ENCODE data around the gene GMPR.

GMPR gene

DNA sequence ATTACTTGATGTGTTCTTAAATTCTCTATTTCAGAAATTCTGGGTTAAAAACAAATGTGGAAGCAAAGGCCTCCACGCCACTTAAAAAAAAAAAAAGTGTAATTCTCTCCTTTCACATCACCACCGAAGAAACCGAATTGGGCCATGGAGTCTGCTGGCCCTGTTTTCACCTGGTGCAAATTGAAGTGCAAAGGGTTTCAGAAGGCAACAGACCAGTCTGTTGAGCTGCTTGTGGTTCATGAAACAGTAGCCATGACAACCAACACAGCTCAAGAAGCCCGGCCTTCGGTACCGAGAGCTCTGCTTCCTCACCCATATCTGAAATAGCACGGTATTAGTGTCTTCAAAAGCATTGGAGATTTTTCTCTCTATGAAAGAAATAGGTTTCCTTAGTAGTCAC lies 63.1 kb downstream of the GMPR start:
- DNase-seq (ENCODE audit: low spot score) = peak; percentile 10

DNA sequence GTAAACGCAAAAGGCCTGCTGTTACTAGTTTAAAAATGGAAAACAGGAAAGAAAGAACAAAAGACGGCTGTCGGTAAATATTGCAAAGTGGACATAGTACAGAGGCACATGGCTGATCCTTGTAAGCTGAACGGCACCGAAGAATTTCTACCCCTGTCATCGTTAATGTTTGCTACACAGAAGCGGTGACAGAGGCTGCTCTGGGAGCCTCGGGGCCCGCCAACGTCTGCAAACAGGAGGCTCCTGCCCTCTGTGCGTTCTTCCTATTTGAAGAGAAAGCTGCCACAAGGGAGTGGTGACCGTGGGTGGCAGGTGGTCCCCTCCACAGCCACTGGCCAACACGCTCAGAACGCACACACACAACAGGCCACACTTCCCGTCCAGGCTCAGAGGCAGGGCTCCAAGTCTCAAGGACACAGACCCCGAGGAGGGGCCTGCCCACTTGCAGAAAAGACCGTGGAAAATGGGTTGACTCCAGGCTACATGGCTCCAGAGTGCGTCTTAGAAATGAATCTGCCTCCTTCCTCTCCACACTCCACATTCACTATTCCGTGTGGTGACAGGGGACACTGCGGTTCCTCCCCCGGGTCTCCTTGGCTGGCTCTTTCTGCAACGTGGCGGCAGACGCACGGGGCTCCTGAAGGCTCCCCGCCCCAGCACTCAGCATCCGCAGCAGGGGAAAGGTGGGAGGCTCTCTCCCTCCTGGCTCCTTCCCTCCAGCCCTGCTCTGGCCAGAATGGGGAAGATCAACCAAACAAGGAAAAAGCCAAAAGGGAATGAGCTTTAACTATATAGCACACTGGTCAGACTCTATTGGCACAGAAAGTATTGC lies 64.5 kb downstream of the GMPR start:
- no peak for DNase-seq (ENCODE audit: low spot score)

DNA sequence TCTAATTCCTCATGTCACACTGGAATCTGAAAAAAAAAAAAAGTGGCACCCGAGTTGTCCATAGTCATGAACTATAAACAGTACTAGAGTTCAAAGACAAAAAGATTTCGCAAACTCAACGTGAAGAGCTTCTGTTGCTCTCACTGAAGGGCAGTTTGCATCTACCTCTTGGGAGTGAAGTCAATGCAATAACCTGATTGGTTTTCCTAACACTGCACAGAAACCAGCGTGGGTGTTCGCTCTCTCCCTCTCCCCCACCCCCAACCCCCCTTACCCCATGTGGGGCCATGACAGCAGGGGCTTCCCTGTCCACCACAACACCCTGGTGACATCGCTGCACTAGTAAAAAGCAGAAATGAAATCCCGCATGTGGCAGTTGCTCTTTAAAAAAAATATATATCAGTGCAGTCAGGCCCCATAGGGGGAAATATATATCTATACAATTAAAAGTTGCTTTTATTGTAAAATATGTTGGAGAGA lies 66.9 kb downstream of the GMPR start:
- DNase-seq (ENCODE audit: low spot score) = no peak

DNA sequence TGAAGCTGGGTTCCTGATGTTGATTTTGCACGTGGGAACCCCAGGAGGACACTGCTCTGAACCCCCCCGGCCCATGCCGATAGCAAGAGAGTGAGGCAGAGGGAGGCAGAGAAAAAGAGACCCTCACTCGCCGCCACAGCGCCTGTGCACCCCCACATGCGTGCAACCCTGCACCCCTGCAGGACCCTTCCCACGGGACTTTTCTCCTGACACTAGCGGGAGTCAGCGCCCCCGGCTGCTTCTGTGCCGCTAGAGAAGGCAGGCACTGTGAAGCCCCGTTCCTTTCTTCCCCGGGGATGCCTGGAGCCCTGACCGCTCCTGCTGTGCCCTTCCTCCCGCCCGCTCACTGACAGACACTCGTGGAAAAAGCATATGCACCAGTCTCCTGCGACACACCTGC lies 67.4 kb downstream of the GMPR start:
- no peak for DNase-seq (ENCODE audit: low spot score)

DNA sequence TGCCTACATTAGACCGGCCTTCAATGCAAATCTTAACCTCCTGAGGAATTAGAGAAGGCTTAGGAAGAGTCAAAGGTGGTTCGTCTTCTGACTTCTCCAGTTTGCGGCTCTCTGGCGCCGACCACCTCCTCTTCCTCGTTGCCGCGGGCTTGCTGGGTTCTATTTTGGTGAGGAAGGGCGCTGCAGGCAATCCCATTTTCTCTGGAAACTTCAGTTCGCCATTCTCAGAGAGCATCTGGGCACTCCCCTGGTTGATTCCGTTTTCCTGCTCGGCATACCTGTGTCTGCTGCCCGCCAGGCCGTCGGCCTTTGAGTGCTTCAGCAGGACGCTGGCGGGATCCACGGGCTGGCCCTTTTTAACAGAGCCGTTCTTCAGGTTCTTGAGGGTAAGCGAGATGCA lies 67.9 kb downstream of the GMPR start:
- DNase-seq (ENCODE audit: low spot score) = no peak

DNA sequence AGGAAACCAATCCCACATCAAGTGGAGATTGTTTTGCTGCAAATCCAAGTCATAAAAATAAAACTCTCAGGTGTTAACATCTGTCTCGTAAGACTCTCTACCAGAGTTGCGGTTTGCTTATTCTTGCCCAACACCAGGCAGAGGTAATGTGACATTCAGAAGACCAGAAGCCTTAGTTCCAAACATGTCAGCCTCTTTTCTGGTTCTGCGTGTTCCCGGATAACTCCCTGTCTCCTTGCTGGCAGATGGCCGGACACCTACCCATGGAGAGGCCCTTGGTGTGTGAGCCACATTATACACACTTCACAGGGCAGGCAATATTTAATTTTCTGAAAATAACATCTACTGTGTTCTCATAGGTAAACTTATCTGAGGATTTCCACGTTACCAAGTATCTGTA lies 73.4 kb downstream of the GMPR start:
- DNase-seq (ENCODE audit: low spot score) = peak; percentile 63

DNA sequence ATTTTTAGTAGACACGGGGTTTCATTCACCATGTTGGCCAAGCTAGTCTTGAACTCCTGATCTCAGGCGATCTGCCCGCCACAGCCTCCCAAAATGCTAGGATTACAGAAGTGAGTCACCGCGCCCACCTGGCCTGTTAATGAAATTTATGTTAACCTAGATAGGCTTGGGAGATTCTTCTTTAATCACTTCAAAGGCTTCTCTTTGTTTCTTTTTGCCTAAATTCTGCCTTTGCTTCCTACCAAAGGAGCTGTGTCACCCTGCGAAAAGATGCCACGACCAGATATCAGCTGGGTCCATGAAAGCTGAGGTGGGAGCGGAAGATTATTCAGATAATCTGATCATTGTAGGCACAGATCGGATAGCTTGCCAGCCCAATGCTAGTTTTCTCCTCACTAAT lies 75.3 kb downstream of the GMPR start:
- DNase-seq (ENCODE audit: low spot score) = no peak

DNA sequence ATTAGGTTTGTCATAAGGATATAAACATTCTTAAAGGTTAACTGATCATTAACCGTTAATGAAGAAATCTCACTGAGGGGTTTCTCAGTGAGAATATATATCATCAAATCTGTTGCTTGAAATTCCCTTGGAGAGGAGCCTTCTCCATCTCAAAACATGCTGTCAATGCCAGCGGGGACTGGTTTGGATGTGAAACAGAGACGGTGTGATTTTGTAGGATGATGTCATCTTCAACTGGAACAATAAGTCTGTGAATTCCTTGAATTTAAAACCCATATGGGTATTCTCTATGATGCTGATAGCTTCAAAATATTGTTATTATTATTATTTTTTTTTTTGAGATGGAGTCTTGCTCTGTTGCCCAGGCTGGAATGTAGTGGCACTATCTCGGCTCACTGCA lies 75.9 kb downstream of the GMPR start:
- DNase-seq (ENCODE audit: low spot score) = no peak

DNA sequence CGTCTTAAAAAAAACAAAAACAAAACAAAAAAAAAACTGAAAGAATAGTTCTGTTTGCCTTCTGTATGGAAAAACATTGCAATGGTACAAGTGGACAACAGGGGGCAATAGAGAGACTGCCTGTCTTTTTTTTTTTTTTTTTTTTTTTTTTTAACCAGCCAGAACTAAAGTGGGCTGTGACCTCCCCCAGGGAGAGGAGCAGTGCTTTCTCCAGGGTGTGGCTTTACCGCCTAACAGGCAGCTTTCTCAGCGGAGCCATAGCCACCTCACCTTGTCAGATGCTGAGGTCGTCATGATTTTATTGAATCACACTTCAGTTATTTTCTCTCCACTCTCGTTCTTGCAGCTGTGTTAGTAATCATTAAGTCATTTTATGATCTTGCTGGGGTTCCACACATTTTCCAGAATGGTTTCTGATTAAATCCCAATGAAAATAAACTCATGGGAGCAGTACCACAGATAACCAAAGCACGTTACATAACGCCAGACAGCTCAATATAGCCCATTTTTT lies 78.4 kb downstream of the GMPR start:
- no peak for DNase-seq (ENCODE audit: low spot score)

DNA sequence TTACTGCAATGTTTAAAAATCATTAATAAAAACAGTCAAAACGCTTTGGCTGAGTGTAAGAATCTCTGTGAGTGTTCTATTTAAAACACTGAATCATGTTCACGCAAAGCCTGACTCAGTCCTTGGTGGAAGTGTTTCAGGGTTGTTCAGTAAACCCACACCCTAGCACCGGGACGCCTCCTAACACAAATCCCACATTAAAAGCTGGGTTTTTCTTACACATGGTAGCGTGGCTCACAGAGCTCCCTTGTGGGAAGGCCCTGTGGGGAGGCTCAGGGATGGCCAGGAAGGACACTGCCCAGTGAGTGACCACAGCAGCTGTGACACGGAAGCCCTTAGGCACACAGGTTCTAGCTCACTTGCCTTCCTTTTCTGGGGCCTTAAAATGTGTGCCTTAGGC lies 80.2 kb downstream of the GMPR start:
- DNase-seq (ENCODE audit: low spot score) = no peak

DNA sequence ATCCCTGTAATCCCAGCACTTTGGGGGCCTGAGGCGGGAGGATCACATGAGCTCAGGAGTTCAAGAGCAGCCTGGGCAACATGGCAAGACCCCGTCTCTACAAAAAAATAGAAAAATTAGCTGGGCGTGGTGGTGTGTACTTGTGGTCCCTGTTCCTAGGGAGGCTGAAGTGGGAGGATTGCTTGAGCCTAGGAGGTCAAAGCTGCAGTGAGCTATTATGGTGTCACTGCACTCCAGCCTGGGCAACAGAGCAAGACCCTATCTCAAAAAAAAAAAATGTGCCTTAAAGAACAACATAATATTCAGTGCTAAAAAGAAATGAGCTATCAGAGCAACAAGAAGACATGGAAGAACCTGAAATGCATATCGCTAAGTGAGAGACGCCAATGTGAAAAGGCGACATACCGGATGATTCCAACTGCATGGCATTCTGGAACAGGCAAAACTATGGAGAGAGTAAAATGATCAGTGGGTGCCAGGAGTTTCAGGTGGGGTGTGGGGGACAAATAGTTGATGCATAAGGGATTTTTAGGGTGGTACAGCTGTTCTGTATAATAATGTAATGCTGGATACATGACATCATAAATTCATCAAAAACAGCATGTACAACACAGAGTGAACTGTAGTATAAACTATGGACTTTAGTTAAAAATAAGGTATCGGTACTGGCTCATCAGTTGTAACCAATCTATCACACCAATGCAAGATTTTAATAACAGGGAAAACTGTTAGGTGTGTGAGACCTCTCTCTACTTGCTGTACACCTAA lies 80.8 kb downstream of the GMPR start:
- DNase-seq (ENCODE audit: low spot score) = no peak

DNA sequence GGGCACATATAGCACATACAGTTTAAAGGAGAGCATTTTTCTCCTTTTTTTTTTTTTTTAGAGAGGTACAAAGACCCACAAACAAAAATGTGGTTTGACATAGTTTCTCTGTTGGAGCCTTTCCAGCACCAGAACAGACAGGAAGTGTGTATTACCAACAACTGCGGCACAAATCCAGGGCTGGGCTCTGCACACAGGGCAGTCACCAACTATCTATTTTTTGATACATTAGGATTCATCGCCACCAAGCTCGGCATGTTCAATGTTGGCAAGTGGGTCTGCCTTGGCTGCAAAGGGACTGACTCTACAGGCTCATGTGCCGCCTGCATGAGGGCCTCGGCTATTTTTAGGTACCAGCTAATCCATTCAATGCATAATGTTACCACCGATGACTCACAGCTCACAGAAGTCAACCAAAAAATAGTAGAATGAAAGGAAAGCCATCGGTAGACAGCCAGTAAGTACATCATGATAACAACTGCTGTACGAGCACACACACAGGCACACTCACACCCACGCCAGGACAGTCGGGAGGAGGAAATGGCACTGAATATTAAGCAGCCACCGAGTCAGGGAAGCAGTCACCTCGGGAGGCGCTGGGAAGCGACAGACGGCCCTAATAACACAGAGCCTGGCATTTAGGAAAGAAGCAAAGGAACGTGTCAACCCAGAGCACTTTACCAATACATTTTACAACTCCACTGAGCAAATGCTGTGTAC lies 81.6 kb downstream of the GMPR start:
- DNase-seq (ENCODE audit: low spot score) = peak; percentile 81

DNA sequence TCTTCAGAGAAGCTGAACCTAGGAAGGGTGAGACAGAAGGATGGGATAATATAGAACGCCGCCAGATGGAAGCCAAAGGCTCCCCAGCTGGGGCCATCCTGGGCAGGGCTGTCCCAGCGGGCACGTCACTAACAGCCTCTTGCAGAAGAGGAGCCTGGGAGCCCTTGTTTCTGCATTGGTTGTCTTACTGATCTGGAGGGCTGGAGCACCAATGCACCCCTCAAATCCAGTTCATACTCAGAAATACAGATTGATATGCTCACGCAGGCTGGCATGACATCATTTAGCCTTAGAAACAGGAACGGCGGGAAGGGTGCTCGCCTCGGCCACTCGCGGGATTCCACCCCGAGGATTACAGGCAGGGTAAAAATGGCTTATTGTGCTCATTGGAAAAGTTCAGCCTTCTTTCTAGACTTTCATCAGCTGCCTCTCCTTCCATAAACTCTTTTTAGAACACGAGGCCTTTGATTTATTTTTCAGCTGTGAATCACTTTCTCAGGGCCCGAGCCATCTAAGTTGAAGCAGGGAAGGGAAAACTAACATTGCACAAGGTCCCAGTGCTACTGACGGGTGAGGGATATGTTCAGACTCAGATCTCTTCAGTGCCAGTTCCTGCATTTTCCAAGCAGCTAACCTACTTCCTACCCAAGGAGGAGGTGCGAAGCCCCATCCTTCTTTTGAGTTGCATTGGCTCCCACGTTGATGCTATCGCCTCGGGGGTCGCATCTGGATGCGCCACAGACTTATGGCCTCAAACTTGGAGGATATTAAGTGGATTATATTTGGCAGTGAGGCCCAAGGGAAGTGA lies 82.3 kb downstream of the GMPR start:
- DNase-seq (ENCODE audit: low spot score) = no peak

DNA sequence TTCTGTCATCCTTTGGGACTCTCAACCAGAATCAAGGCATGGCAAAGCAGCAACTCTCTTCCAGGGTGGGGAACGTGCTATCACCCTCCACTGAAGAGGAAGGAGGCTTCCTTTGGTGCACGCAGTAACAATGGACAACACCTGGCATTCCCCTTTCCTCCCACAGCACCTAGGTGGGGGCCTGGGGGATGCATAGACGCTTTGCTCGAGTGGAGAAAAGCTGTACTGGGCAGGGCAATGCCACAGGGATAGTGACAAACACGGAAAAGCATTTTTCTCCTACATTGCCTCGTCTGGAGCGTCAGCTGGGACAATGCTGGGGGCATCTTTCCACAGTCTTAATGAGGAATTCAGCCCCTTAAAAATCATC lies 82.9 kb downstream of the GMPR start:
- DNase-seq (ENCODE audit: low spot score) = no peak

DNA sequence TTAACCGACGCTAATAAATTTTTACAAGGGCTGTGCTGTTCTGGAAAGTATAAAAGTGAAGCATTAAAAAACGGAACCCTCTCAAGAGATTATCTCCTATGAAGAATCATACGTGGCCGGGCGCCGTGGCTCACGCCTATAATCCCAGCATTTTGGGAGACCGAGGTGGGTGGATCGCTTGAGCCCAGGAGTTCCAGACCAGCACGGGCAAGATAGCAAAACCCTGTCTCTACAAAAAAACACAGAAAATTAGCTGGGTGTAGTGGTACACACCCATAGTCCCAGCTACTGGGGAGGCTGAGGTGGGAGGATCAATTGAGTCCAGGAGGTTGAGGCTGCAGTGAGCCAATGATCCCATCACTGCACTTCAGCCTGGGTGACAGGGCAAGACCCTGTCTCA lies 83.4 kb downstream of the GMPR start:
- no peak for DNase-seq (ENCODE audit: low spot score)

DNA sequence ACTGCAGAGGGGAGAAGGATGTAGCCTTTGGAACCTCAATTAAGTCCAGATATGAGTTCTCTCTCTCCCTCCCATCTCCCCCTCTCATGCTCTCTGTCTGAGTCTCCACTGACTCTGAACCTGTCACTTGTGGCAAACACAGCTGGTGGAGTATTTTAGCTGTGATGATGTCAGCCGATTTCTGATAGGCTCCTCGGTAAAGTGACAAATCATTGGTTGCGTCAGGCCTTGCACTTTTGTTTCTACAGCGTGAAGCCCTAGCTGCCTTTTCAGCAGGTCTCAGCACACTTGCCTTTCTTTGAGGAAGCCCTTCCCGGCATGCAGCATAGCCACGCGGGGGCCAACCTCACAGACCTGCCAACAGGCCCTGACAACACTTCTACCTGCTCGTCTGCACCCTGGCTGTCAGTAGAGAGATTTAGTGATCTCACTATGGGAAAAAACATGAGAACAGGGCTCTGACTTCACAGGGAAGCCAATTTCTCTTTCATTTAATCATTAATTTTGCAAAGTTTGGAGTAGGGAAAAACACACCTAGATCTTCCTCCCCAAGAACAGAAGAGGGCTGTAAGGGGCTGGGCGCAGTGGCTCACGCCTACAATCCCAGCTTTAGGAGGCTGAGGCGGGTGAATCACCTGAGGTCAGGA lies 84.4 kb downstream of the GMPR start:
- peak; percentile 18 for DNase-seq (ENCODE audit: low spot score)

DNA sequence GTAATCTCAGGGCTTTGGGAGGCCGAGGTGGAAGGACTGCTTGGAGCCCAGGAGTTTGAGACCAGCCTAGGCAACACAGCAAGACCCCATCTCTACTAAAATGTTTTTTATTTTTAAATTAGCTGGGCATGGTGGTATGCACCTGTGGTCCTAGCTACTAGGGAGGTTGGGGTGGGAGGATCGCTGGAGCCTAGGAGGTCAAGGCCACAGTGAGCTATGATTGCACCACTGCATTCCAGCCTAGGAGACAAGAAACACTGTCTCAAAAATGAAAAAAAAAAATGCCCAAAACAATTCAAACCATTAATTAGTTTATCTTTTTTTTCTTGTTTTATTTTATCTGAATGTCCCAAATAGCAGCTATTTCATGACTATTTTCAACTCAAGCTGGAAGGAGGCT lies 85.8 kb downstream of the GMPR start:
- DNase-seq (ENCODE audit: low spot score) = no peak

DNA sequence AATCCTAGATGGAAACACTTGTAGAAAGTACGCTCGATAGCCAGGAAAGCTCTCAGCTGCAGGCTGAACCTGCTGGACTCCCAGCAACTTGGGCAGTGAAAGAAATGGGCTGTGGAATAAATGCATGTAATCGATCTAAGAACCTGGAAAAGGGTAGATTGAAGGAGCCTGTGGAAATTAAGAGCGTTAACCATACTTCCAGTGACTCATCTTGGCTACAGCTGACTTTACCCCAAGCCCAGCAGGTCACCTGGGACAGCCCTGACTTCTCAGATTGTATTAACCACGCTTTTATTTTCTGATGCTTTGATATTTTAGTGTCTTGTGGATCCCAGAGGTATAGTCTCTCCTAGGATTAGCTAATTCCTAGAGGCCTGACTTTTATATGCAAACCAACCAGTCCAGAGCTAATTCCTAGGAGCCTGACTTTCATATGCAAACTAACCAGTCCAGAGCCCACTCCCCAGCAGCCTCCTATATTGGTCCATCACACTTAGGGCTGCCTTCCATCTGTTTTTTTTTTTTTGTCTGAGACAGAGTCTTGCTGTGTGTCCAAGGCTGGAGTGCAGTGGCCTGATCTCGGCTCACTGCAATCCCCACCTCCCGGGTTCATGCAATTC lies 86.3 kb downstream of the GMPR start:
- DNase-seq (ENCODE audit: low spot score) = no peak

DNA sequence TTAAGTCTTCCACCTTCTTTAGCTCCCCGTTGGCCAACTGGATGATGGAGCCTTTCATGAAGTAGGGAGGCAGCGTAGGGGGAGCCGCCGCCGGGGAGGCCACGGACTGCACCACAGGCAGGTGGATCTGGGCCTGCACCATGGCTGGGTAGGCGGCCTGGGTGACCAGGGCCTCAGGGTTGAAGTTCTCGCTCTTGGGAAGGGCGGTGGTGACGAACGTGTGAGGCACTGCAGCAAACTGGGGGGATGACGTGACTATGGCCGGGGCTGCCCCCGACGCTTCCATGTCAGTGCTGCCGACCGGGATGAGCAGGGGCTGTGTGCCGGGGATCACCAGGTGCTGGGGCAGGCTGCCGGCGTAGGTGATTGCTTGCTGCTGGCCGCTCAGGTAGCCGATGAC lies 88.1 kb downstream of the GMPR start:
- no peak for DNase-seq (ENCODE audit: low spot score)

DNA sequence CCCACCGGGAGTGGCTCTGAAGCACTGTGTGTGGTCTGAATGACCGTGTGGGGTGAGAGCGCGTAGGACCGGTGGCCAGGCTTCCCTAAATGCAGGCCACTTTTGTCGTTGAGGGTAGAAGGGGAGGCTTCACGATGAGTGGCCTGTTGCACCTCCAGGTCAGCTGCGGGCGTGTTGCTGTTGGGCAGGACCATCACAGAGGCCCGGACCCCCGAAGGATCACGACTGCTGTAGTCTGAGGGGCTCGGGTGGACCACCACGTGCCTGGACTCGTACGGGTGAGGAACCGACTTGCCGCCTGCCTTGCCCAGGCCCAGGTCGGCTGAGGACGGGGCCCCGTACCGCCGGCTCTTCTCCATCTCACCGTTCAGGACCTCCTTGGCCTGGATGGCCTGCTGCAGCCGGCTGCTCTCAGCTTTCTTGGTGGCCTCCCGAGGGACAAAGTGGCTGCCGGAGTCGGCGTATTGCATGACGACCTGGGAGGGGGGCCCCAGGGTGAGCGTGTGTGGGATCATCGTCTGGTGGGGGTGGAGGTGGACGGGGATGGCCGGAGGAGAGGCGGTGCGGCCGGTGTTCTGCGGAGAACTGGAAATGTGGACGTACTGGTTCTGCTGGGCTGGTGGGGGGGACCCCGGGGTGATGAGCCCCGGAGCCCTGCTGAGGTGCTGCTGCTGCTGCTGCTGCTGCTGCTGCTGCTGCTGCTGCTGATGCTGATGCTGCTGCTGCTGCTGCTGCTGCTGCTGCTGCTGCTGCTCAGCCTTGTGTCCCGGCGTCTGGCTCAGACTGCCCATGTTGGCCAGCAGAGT lies 88.8 kb downstream of the GMPR start:
- no peak for DNase-seq (ENCODE audit: low spot score)

Data from cerebellar cortex (tissue), 1 donor.